Jurkat, Clone E6-1 (cell line): ENCODE data around the gene NYNRIN.

Experiments used
- DNase-seq: peaks from one replicate; pipeline ENCODE4 v3.0.0-alpha.2; 2011; ENCODE audit warnings: low read depth, low spot score
- H3K4me3 ChIP-seq: 2 replicates; pipeline ENCODE4 v1.5.1; 2011; ENCODE audit warnings: mild to moderate bottlenecking, low read length, control low read depth, moderate library complexity

NYNRIN gene

GRCh38 chr14:24465805-24466204 is 67.0 kb downstream of the NYNRIN start:
- no peak for DNase-seq
- no peak overlapping the region for H3K4me3 ChIP-seq
